A673 (cell line): ENCODE results near the gene ANKRD23. TPM values are rescaled to one million over a fixed set of nuclear protein-coding genes. Genes with fewer than 3 reads are reported as not detected.
A peak's percentile ranks its signal among the peaks of the same experiment; 100 is the strongest.

ENCODE experiments used
- BruUV-seq: library from RNA; stranded (reverse); fragments of 400-500 nt; replicated peaks from 2 replicates; lab custom pipeline; 2021; lab: Mats Ljungman, UMichigan
- CTCF ChIA-PET: fragments of 300-600 bp; sonication (Branson Sonifier 250); formaldehyde crosslinking; loops from one replicate; lab custom pipeline; 2022; ENCODE audit warnings: antibody characterized with exemption; lab: Charles Lee
- POLR2A ChIA-PET: fragments of 300-600 bp; sonication (Branson Sonifier 250); formaldehyde crosslinking; loops from one replicate; lab custom pipeline; 2022; ENCODE audit warnings: antibody characterized with exemption; ENCODE audit not compliant: low non-redundant PET; lab: Charles Lee
- DNase-seq: peaks from one replicate; pipeline ENCODE4 v3.0.0-alpha.2; 2015; ENCODE audit warnings: low spot score
- H3K27ac ChIP-seq: fragments of 200-600 bp; sonication (generic); 2 replicates; pipeline ENCODE4 v1.5.1; 2016; ENCODE audit warnings: mixed run types, low read depth, mild to moderate bottlenecking, mixed read lengths, antibody characterized with exemption, low read length; ENCODE audit not compliant: poor library complexity, severe bottlenecking
- H3K27me3 ChIP-seq: fragments of 200-600 bp; sonication (generic); replicated peaks from 2 replicates; pipeline ENCODE4 v1.6.1; 2017; ENCODE audit warnings: mixed run types, low read depth, mild to moderate bottlenecking, mixed read lengths, antibody characterized with exemption, low read length; ENCODE audit not compliant: insufficient read depth, poor library complexity
- H3K36me3 ChIP-seq: fragments of 200-600 bp; sonication (generic); 2 replicates; pipeline ENCODE4 v1.6.1; 2016; ENCODE audit warnings: mixed run types, mild to moderate bottlenecking, mixed read lengths, antibody characterized with exemption, low read length; ENCODE audit not compliant: insufficient read depth, poor library complexity, severe bottlenecking
- H3K4me1 ChIP-seq: fragments of 200-600 bp; sonication (generic); 2 replicates; pipeline ENCODE4 v1.6.1; 2017; ENCODE audit warnings: mixed run types, mild to moderate bottlenecking, mixed read lengths, antibody characterized with exemption, low read length; ENCODE audit not compliant: insufficient read depth, poor library complexity, severe bottlenecking
- H3K4me3 ChIP-seq: fragments of 200-600 bp; sonication (generic); 2 replicates; pipeline ENCODE4 v1.5.1; 2016; ENCODE audit warnings: low read depth, mixed run types, mild to moderate bottlenecking, mixed read lengths, low read length; ENCODE audit not compliant: poor library complexity, severe bottlenecking
- H3K9me3 ChIP-seq: fragments of 200-600 bp; sonication (generic); 2 replicates; pipeline ENCODE4 v1.6.1; 2016; ENCODE audit warnings: mixed run types, low read depth, mild to moderate bottlenecking, mixed read lengths, antibody characterized with exemption, low read length; ENCODE audit not compliant: poor library complexity, severe bottlenecking
- EZH2 ChIP-seq: fragments of 200-600 bp; sonication (generic); IDR thresholded peaks from 2 replicates; pipeline ENCODE4 v1.6.1; 2017; ENCODE audit warnings: borderline replicate concordance, low read depth, mild to moderate bottlenecking, mixed read lengths, antibody characterized with exemption, low read length; ENCODE audit not compliant: poor library complexity, severe bottlenecking
- intact Hi-C: fragments of 100-400 bp; cut with micrococcal nuclease; formaldehyde crosslinking; loops from one replicate; pipeline ENCODE4 v1.10.0; 2022; ENCODE audit not compliant: unreplicated experiment
- total RNA-seq: library from RNA; stranded (reverse); gene quantifications from 2 replicates; pipeline ENCODE4 v1.2.3, GENCODE V29; 2021
- TF ChIP-seq, protein P1 (sequence below): fragments of 300-800, 200-600 bp; sonication (generic); conservative IDR thresholded peaks from 2 replicates; pipeline ENCODE4 v1.5.1; 2017; ENCODE audit warnings: low read depth, mild to moderate bottlenecking, antibody characterized with exemption, low read length, moderate library complexity, mixed read lengths

The ANKRD23 gene
- total RNA-seq, 1 experiment from 2014 or later, result 6.2 TPM

DNA sequence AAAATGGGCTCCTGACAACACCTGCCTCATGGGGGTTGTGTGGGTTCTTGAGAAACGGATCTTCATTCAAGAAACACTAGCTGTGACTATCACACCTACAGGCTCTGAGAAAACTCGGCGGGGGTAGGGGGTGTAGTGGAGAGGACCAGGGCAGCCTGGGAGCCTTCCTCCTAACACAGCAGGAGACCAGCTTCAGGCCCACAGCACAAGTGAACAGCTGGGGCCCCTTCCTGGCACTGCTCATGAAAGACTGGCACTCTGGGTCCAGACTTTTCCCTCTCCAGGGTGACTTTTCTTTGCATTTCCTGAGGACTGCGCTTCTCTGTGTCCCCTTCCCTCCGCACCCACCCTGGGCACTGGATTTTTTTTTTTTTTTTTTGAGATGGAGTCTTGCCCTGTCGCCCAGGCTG is 33.2 kb upstream of the ANKRD23 start:
- Histone ChIP-seq H3K4me3 (no peak overlapping the region), H3K36me3 (no peaks in the 10 kb centered on the region), H3K9me3 (no peaks in the 10 kb centered on the region), H3K4me1 (peaks cover 40% of the 10 kb centered on the region), H3K27ac (no peak overlapping the region), H3K27me3 (no peaks in the 10 kb centered on the region)
- DNase-seq, result no peak
- ChIA-PET POLR2A (no interaction called here), CTCF (interaction anchor here (1.0 kb wide), 1 partner anchor 9 kb away, joined by 3 read pairs; no protein-coding TSS in a partner anchor)
- intact Hi-C loops, result no loop called here
- TF ChIP-seq, protein P1, sequence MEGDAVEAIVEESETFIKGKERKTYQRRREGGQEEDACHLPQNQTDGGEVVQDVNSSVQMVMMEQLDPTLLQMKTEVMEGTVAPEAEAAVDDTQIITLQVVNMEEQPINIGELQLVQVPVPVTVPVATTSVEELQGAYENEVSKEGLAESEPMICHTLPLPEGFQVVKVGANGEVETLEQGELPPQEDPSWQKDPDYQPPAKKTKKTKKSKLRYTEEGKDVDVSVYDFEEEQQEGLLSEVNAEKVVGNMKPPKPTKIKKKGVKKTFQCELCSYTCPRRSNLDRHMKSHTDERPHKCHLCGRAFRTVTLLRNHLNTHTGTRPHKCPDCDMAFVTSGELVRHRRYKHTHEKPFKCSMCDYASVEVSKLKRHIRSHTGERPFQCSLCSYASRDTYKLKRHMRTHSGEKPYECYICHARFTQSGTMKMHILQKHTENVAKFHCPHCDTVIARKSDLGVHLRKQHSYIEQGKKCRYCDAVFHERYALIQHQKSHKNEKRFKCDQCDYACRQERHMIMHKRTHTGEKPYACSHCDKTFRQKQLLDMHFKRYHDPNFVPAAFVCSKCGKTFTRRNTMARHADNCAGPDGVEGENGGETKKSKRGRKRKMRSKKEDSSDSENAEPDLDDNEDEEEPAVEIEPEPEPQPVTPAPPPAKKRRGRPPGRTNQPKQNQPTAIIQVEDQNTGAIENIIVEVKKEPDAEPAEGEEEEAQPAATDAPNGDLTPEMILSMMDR, result no peak
- no peak for TF ChIP-seq EZH2
- BruUV-seq, result no TSS peak

- POLR2A ChIA-PET, result no interaction called here
- Histone ChIP-seq H3K4me3 (no peak overlapping the region), H3K4me1 (peaks cover 34% of the 10 kb centered on the region), H3K9me3 (no peaks in the 10 kb centered on the region), H3K27ac (peak overlapping the region; percentile 23), H3K27me3 (no peaks in the 10 kb centered on the region), H3K36me3 (no peaks in the 10 kb centered on the region)
- CTCF ChIA-PET, result interaction anchor here (1.0 kb wide), 1 partner anchor 8 kb away, joined by 3 read pairs; no protein-coding TSS in a partner anchor
- no TSS peak for BruUV-seq
- intact Hi-C loops, result no loop called here
- TF ChIP-seq, protein P1, result no peak
- TF ChIP-seq EZH2, result no peak
- no peak for DNase-seq
Measured at GRCh38 chr2:96876269-96877041, 32.6 kb upstream of the ANKRD23 start.

- ChIA-PET CTCF (interaction anchor here (0.7 kb wide), 1 partner anchor 701 kb away, joined by 5 read pairs; no protein-coding TSS in a partner anchor), POLR2A (no interaction called here)
- TF ChIP-seq, protein P1, result 0 out of 2 replicates have a peak, but pooled peaks have one; percentile 23
- TF ChIP-seq EZH2, result no peak
- H3K4me3 ChIP-seq, result no peak overlapping the region
- H3K27me3 ChIP-seq, result no peaks in the 10 kb centered on the region
- no peaks in the 10 kb centered on the region for H3K36me3 ChIP-seq
- BruUV-seq, result no TSS peak
- intact Hi-C loops, result no loop called here
- no peak overlapping the region for H3K27ac ChIP-seq
- DNase-seq, result no peak
- no peaks in the 10 kb centered on the region for H3K9me3 ChIP-seq
- H3K4me1 ChIP-seq, result peaks cover 33% of the 10 kb centered on the region
Measured at GRCh38 chr2:96875498-96876268, 31.9 kb upstream of the ANKRD23 start.
